ENCODE results near the gene STRA6.

The STRA6 gene, protein sequence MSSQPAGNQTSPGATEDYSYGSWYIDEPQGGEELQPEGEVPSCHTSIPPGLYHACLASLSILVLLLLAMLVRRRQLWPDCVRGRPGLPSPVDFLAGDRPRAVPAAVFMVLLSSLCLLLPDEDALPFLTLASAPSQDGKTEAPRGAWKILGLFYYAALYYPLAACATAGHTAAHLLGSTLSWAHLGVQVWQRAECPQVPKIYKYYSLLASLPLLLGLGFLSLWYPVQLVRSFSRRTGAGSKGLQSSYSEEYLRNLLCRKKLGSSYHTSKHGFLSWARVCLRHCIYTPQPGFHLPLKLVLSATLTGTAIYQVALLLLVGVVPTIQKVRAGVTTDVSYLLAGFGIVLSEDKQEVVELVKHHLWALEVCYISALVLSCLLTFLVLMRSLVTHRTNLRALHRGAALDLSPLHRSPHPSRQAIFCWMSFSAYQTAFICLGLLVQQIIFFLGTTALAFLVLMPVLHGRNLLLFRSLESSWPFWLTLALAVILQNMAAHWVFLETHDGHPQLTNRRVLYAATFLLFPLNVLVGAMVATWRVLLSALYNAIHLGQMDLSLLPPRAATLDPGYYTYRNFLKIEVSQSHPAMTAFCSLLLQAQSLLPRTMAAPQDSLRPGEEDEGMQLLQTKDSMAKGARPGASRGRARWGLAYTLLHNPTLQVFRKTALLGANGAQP

DNA sequence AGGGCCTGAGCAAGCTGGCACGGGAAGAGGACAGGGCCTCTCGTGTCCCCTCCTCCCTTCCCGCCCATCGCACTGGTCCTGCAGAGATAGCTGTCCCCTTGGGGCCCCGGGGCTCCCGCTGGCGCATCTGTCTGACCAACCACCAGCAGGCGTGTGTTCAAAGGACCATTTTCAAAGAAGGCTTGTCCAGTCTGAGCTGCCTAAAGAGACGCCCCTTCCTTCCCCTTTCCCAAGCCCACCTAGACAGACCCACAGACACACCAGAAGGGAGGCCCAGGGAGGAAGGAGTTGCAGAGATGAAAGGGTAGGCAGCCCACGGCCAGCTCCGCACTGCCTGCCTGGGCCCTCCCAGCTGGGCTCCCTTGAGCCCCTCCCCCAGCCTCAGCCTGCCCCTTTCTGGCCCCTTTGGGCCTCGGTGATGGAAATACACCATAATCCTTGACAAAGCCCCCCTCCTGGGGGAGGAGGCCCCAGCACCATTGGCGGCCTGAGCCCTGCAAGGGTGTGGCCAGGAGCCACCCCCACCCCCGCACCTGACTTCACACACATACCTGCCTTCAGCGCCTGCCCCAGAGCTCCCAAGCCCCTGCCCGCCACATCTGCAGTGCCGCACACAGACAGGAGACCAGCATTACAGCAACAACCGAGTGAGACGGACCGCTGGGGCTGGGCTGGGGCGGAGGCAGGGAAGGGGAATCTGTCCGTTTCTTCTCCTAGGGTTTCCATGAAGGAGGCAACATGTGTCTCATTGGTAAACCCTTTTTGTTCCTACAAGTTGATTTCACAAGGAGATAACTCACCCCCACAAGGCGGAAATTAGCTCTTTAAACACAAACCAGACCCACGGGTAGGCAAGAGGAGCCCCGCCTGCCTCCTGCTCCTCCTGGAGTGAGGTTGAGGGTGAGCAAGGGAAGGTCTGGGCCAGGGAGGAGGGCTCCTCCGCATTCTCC lies at the start of gene STRA6:
Gene STRA6, minus strand, starts transcription at position 336 of the 950 bp plus-strand sequence. CDS start 520 bp downstream, outside the sequence.
- DNase-seq (ENCODE audit: low read depth) = no peak

DNA sequence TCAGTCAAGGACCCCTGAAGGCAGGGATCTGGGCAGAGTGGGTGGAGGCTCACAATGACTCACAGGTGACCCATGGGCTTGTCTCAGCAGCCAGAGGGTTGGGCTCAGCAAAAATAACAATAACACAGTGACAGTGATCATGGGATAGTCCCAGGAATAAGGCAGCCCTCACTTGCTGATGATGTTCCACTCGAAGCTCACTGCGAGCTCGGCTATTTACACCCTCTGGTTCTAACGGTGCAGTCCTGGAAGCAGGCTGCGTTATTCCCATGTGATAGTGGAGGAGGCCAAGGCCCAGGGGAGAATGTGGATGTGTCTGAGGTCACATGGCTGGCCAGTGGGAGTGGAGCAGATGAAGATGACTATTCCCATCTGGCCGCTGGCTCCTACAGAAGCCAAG lies 49.7 kb upstream of the STRA6 start:
- DNase-seq (ENCODE audit: low read depth) = peak; percentile 19

DNA sequence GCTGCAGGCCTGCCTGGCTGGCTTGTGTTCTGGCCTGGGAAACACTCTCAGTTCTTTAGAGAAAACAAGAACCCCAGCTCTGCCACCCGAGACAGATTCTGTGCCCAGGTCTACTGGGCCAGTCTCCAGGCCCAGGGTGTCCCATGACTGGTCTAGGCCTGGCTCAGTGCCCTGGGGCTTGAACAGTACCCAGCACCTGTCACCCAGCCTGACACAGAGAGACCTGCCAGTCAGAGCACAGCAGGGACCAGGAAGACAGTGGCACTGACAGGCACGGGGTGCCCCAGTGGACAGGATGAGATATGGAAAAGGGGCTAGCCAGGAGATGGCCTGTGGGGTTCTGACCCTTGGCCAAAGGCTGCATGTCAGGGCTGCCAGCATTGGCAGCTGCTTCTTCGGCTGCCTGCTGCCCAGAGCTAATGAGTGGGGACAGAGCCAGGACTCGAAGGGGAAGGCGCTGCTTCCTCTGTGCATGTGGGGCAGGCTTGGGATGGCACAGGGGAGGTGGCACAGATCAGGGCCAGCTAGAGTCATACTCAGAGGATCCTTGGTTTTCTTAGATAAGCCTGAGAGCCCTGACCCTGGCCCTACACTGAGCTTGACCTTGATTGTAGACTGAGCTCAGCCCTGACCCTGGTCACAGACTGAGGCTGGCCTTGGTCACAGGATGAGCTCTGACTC lies 48.7 kb upstream of the STRA6 start:
- no peak for DNase-seq (ENCODE audit: low read depth)

DNA sequence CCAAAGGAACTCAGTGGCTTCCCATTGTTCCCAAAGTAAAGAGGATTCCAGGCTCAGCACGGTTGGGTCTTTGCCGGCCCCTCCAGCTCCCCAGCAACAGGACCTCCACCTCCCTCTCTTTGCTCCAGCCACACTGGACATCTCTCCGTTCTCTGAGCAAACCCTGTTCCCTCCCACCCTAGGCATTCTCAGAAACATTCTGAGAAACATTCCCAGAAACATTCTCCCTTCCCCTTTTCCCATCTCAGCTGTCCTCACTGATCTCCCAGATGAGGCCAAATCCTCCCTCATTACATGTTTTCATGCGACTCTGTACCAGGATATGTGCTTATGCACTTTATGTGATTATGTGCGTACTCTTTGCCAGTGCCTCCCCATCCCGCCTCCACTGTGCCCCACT lies 47.7 kb upstream of the STRA6 start:
- DNase-seq (ENCODE audit: low read depth) = no peak

DNA sequence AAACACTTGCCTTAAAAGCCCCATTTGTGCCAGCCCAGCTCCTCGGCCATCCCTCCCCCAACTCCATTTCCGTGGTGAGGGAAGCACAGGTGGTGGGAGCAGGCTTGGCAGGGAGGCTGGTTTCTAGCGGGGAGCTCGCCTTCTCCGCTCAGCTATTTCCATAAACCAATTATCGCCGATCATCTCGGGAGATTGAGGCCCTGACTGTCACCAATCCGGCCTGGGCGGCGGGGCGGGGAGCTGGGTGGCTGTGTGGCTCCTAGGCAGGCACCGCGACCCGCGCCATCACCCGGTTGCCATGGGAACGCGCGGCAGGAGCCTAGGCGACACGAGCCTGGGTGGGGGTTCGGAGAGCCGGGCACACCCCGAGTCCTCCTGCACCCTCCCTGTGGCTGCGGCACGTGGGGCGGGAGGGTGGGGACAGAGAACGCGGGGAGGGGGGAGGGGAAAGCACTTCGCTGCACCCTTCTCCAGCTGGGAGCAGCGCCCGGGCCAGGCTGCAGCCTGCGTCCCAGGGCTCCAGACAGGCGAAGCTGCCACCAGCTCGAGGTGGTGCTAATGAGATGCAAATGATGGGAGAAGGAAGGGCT lies 42.9 kb upstream of the STRA6 start:
- DNase-seq (ENCODE audit: low read depth) = no peak

DNA sequence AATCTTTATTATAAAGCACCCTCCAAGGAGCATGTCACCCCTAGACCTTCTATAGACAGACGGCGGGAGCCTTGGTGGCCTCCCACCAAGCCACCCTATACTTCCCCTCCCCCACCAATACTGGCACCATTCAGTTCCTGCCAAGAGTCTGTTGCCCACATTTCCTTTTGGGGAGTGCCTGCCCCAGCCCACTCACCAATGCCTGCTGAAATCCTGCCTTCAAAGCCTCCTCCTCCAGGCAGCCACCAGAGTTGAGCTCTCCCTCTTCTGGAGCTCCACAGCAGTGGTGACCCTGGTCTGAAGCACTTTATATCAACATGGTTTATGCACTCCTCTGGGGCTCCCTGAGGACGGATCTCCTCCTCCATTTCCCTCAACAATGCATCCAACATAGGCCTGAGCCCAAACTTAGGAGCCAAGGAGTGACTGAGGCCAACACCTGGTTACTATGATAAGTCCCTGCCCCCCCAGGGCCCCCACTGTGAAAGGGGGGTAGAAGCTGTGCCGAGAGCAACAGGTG lies 42.3 kb upstream of the STRA6 start:
- DNase-seq (ENCODE audit: low read depth) = no peak

DNA sequence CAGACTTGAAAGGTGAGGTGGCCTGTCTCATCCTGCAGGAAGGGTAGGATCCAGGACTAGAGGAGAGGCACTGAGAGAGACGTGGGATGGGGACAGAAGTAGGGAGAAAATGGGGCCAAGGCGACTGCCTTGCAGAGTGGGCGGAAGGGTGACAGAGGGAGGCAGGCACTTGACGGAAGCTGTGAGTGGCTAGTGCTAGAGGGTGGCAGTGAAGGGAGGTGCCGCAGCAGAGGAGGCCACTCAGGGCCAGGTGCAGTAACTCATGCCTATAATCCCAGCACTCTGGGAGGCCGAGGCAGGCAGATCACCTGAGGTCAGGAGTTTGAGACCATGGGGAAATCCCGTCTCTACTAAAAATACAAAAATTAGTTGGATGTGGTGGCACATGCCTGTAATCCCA lies 40.8 kb upstream of the STRA6 start:
- no peak for DNase-seq (ENCODE audit: low read depth)

DNA sequence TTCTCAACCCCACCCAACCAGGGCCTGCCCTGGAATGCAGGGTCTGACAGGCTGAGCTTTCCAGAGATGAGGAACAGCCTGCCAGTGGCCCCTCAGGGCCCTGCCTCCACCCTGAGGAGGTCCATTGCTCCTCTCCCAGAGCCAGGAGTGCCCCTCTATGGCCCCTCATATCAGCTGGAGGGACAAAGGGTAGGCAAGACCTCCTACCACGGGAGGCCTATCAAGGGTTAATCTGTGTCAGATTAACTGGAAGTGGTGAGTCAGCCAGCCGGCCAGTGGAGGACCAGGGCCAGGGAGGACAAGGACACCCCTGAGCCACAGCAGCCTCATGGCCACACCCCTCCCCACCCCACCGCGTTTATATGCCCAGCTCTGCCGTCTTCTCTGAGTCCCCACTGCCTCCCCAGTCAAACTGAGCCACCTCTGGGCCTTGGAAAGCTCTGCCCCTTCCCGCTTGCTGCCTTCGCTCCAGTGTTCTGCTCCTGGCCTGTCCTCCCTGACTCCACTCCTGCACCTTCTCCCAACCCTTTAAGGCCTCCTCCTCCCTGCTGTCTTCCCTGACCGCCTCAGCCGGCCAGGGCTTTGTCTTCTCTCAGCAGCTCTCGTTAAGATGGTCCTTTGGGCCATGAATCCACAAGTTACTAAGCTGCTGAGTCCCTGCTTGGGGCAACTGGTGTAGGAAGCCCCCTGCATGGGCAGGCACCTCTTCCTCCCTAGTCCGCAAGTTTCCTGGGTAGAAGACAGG lies 40.0 kb upstream of the STRA6 start:
- no peak for DNase-seq (ENCODE audit: low read depth)

DNA sequence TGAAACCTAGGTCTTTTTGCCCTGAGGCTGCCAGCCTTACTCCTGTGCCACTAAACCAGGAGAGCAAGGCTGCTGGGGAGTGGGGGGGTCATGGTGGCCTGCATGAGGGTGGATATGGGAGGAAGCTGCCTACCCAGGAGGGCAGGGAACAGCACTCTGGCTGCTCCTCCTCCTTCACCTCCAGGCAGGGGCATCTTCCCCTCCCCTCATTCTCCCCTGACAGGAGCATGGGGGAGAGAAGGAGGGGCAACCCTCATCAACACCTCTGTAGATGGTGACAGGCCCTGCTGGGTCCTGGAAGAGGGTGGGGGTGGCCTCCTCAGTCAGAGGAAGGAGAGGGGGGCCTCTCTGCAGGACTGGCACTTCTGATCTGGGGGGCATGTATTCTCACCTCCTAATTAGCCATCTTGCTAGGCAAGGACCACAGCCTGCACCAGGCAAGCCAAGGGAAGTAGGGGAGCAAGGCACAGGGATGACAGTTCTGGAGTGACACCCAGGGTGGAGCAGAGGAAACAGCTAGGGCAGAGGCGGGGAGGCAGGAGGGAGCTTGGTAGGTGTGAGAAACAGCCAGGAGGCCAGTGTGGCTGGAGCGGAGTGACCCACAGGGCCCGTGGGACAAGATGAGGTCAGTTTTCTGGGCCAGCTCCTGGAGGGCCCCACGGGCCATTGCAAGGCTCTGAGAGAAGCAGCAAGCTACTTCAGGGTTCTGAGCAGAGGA lies 38.5 kb upstream of the STRA6 start:
- no peak for DNase-seq (ENCODE audit: low read depth)

DNA sequence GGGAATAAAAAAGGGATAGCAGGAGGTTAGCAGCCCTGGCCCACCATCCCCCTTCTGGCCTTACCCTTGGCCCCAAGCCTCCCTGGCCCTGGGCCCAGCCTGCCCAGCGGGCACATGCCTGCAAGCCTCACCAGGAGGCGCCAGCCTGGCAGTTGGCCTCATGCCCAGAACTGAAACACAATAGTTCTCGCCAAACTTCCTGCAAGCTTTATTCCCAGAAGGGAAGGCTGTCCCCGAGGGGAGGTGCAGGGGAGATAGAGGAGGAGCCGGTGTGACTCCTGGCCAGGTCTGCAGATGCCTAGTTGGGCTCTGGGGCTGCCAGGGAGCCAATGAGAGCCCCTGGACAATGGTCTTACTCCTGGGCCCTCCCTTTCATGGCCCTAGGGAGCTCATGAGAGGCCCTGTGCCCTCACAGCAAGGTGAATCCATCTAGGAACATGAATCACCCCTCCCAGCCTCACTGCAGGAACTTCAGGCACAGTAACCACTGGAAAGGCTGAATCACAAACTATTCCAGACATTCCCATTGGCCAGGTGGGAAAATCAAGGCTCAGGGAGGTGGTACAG lies 37.5 kb upstream of the STRA6 start:
- DNase-seq (ENCODE audit: low read depth) = peak; percentile 56

DNA sequence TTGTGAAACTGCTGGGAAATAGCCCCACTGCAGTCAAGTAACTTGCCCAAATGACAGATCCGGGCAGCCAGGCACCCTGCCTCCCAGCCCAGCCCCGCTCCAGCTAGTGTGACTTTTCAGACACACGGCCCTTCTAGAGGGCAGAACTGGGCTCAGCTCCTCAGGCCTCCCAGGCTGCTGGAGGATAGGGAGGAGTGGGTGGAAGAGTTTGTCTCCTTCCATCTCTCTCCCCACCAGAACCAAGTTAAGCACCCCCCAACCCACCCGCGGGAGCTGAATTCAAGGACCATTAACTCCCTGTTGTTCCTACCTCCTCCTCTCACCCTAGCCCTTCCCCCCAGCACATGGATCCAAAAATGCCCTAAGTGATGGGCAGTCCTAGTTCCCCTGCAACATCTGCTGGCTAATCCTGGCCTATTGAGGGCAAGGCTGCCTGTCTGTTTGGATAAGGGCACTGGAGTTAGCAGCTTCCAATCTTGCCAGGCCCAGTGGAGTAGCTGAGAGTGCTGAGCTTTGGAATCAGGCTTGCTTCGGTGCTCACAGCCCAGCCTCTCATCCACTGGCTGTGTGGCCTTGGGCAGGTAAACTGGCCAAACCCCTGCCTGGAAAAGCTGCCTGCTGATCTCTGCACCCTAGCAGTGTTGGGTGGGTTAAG lies 36.6 kb upstream of the STRA6 start:
- no peak for DNase-seq (ENCODE audit: low read depth)

DNA sequence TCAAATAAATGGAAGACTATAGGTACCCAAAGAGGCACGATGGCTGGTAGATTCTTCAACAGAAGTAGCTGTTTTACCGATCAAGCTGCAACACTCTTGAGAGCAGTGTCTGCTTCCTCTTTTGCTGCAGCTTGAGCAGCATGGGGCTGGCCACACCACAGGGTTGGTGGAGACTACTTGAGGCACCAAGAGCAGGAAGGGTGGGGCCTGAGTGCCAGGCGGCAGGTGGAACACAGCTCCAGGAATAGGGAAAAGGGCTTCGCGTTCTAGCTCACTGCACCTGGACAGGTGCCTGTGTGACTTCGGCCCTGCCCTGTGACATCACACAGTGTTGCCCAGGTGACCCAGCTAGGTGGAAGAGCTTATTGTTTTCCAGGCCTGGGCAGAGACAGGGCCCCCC lies 33.4 kb upstream of the STRA6 start, which contains the start of gene CCDC33:
Gene CCDC33, plus strand, starts transcription at position 365 of the 400 bp plus-strand sequence. CDS start 394 bp downstream, outside the sequence.
- no peak for DNase-seq (ENCODE audit: low read depth)

DNA sequence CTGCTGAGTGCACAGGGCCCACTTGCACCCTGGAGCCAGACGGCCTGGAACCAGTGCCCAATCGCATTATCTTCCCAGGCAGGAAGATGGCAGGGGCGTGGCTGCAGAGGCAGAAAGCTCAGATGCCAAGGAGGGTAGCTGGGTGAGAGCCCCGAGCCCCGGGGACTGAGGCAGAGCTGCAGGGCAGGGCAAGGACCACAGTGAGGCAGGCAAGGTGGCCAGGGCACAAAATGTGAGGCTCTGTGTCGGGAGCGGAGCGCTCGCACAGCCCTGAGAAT lies 31.9 kb upstream of the STRA6 start:
- no peak for DNase-seq (ENCODE audit: low read depth)

DNA sequence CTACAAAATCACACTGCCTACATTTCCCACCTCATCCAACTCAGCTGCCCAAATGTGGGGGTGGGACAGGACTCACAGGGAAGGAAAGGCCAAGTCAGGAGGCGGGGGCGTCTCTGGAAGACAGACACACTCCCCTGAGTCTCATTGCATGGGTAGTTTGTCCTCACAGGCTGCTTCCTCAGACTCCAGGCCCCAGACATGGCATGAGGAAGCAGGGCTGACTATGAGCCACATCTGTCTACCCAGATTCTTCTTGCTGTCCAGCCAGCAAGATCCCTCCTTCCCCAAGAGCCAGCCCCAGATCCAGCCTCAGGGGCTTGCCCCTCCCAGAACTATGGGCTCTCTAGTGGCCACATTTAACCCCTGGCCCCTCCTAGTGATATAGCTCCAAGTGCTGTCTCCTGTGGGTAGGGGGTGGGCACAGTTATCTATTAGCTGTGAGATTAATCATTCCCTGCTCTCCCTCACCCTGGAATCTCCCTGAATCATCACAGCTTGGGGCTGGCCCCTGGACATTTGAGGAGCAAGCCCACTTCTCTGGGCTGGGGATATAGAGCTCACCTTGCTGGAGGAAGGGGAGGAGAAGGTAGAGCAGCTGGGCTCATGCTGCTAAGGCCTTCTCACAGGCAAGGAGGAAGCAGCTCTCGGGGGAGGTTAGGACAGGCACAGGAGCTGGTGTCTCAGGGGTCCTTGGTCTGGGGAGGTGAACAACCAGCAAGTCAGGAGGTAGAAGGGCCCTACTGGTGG lies 31.4 kb upstream of the STRA6 start:
- no peak for DNase-seq (ENCODE audit: low read depth)

DNA sequence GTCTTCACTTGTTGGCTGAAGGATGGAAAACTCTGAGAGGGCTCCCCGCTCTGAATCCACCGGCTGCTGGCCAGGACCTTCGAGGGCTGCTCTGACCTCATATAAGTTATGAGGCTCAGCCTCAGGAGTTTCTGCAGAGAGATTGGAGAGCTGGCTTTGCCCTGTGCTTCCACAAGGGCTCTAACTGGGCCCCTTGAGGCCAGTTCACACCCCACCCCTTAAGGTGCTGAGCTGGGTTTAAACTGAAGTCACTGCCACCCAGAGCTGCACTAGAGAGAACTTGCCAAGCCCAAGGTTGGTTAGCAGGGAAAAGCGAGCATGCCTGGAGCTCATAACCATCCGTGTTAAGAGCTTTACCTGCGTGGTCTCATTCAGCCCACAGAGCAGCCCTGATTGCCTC lies 30.8 kb upstream of the STRA6 start:
- DNase-seq (ENCODE audit: low read depth) = no peak

DNA sequence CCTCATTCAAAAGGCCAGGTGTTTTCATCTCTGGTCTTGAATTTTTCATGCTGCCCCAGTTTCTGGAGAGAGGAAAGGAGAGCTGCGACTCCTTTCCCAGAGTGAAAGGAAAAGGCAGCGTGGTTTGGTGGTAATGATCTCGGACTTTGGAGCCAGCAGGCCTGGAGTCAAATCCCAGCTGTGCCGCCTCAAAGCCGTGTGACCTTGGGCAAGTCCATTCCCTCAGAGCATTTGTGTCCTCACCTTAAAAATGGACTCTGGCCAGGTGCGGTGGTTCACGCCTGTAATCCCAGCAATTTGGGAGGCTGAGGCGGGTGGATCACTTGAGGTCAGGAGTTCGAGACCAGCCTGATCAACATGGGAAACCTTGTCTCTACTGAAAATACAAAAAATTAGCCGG lies 28.9 kb upstream of the STRA6 start:
- DNase-seq (ENCODE audit: low read depth) = no peak

DNA sequence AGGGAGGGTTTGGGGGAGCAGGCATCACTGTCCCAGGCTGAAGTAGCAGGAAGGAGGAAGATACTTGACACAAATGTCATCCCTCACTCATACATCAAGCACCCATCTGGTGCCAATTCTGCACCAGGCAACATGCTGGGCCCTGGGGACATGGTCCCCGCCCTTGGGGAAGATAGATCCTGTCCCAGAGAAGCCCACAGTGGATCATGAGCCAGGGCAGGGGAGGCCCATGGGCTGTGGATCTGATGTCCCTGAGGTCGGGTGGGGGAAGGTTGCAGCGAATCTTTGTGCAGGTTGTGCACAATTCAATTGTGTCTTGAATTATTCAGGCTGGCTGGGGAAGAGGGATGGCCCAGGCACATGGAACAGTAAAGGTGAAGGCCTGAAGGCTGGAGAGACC lies 27.1 kb upstream of the STRA6 start:
- DNase-seq (ENCODE audit: low read depth) = no peak

DNA sequence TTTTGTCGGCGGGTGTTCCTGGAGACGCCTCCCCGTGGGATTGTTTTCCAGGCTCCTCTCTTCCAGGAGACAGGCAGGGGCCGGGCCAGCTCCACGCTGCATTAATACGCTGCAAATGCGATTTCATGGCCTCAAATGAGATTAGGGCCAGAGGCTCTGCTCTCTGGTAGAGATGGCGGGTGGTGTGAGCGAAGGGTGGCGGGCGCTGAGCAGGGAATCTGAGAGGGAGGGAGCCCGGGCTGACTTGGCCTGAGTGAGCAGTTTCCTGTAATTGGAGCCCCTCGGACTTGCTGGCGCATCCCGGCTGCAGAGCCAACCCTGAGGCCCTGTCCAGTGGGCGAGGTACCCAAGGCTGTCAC lies 26.1 kb upstream of the STRA6 start:
- no peak for DNase-seq (ENCODE audit: low read depth)

All from GM04504 (cell line).